Glutamatergic neuron (in vitro differentiated cells): ENCODE measurements around the gene CDYL. TPM values are rescaled to one million over a fixed set of nuclear protein-coding genes. Genes with fewer than 3 reads are reported as not detected.

Source experiments
- DNase-seq: peaks from one replicate; pipeline ENCODE4 v3.0.0; 2022
- H3K27ac Mint-ChIP-seq: one replicate; pipeline ENCODE4 v1.8.0; 2020; ENCODE audit warnings: mild to moderate bottlenecking, mixed read lengths, inconsistent platforms; ENCODE audit not compliant: unreplicated experiment
- H3K27me3 Mint-ChIP-seq: one replicate; pipeline ENCODE4 v1.8.0; 2020; ENCODE audit warnings: mild to moderate bottlenecking, moderate library complexity, mixed read lengths, inconsistent platforms; ENCODE audit not compliant: unreplicated experiment
- H3K36me3 Mint-ChIP-seq: one replicate; pipeline ENCODE4 v1.8.0; 2020; ENCODE audit warnings: mild to moderate bottlenecking, mixed read lengths, inconsistent platforms; ENCODE audit not compliant: unreplicated experiment
- H3K4me1 Mint-ChIP-seq: one replicate; pipeline ENCODE4 v1.8.0; 2020; ENCODE audit warnings: mild to moderate bottlenecking, low read depth, mixed read lengths, inconsistent platforms; ENCODE audit not compliant: unreplicated experiment
- H3K4me3 Mint-ChIP-seq: one replicate; pipeline ENCODE4 v1.8.0; 2020; ENCODE audit warnings: mild to moderate bottlenecking, mixed read lengths, inconsistent platforms; ENCODE audit not compliant: unreplicated experiment
- H3K9me3 Mint-ChIP-seq: one replicate; pipeline ENCODE4 v1.8.0; 2020; ENCODE audit warnings: mild to moderate bottlenecking, moderate library complexity, mixed read lengths, inconsistent platforms; ENCODE audit not compliant: unreplicated experiment
- total RNA-seq: library from RNA; stranded (reverse); fragmentation: NEBNext Ultra II Directional; extraction: Animal tissue kit (Norgen Biotek cat#: 25700); gene quantifications from one replicate; pipeline ENCODE4 v1.2.1, GENCODE V29; 2021; ENCODE audit not compliant: unreplicated experiment
- TF ChIP-seq, protein P1 (sequence below): fragments of 200-600 bp; sonication (generic); IDR thresholded peaks from one replicate; pipeline ENCODE4 v1.5.0; 2021; ENCODE audit not compliant: partially characterized antibody, unreplicated experiment

CDYL gene
- total RNA-seq, 1 donor from 2014 or later = 63.3 TPM

GRCh38 chr6:4873928-4874327 lies 97.7 kb downstream of the CDYL start:
- Mint-ChIP-seq H3K27ac (no peak overlapping the region), H3K4me3 (no peak overlapping the region), H3K36me3 (no peaks in the 10 kb centered on the region), H3K9me3 (no peaks in the 10 kb centered on the region), H3K4me1 (peaks cover 18% of the 10 kb centered on the region), H3K27me3 (no peaks in the 10 kb centered on the region)
- TF ChIP-seq, protein P1, sequence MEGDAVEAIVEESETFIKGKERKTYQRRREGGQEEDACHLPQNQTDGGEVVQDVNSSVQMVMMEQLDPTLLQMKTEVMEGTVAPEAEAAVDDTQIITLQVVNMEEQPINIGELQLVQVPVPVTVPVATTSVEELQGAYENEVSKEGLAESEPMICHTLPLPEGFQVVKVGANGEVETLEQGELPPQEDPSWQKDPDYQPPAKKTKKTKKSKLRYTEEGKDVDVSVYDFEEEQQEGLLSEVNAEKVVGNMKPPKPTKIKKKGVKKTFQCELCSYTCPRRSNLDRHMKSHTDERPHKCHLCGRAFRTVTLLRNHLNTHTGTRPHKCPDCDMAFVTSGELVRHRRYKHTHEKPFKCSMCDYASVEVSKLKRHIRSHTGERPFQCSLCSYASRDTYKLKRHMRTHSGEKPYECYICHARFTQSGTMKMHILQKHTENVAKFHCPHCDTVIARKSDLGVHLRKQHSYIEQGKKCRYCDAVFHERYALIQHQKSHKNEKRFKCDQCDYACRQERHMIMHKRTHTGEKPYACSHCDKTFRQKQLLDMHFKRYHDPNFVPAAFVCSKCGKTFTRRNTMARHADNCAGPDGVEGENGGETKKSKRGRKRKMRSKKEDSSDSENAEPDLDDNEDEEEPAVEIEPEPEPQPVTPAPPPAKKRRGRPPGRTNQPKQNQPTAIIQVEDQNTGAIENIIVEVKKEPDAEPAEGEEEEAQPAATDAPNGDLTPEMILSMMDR = no peak
- DNase-seq = no peak

DNA sequence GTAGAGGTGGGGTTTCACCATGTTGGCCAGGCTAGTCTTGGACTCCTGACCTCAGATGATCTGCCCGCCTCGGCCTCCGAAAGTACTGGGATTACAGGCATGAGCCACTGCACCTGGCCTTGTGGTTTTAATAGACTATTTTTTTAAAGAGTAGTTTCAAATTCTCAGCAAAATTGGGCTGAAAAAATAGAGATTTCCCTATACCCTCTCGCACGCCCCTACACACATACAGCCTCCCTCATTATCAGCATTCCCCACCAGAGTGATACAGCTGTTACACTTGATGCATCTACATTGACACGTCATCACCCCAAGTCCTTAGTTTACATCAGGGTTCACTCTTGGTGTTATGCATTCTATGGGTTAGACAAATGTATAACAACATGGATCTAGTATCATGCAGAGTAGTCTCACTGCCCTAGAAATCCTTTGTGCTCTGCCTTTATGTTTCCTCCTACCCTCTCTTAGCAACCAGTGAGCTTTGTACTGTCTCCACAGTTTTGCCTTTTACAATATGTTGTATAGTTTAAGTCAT lies 103.6 kb downstream of the CDYL start:
- Mint-ChIP-seq H3K27me3 (peaks cover 4% of the 10 kb centered on the region), H3K27ac (no peak overlapping the region), H3K36me3 (no peaks in the 10 kb centered on the region), H3K9me3 (no peaks in the 10 kb centered on the region), H3K4me3 (no peak overlapping the region), H3K4me1 (peaks cover 12% of the 10 kb centered on the region)
- TF ChIP-seq, protein P1 = no peak
- no peak for DNase-seq

DNA sequence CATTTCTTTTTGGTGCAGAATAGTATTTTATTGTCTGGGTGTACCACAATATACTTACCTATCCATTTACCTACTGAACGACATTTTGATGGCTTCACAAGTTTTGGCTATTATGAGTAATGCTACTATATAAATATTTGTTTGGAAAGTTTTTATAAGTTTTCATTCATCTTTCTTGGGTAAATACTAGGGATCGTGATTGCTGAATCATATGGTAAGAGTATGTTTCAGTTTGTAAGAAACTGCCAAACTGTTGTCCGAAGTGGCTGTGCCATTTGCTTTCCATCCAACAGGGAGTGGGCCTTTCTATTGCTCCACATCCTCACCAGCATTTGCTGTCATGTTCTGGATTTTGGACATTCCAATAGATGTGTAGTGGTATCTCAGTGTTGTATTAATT lies 104.2 kb downstream of the CDYL start:
- H3K4me3 Mint-ChIP-seq = no peak overlapping the region
- H3K27ac Mint-ChIP-seq = no peak overlapping the region
- H3K36me3 Mint-ChIP-seq = no peaks in the 10 kb centered on the region
- H3K9me3 Mint-ChIP-seq = no peaks in the 10 kb centered on the region
- no peak for DNase-seq
- peaks cover 4% of the 10 kb centered on the region for H3K27me3 Mint-ChIP-seq
- TF ChIP-seq, protein P1 = no peak
- H3K4me1 Mint-ChIP-seq = peaks cover 12% of the 10 kb centered on the region

DNA sequence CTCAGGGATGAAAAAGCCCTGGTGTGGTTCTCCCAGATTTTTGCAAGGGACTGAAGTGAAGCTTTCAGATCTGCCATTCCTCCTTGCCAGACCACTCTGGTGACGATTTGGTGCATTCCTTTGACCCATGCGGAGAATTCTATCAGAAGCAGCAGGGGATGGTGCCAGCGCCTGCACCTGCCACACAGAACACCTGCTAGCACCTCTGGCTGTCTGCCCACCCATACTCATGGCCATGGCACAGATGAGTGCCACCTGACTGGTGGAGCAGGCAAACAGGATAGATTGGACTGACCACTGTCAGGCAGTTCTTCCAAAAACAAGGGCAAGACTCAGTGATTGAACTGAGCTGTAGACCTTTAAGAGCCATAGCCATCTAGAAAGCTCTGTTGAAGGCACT lies 107.1 kb downstream of the CDYL start:
- no peak overlapping the region for H3K4me3 Mint-ChIP-seq
- DNase-seq = no peak
- H3K27me3 Mint-ChIP-seq = peaks cover 4% of the 10 kb centered on the region
- TF ChIP-seq, protein P1 = no peak
- no peaks in the 10 kb centered on the region for H3K9me3 Mint-ChIP-seq
- peaks cover 9% of the 10 kb centered on the region for H3K4me1 Mint-ChIP-seq
- no peak overlapping the region for H3K27ac Mint-ChIP-seq
- H3K36me3 Mint-ChIP-seq = no peaks in the 10 kb centered on the region

DNA sequence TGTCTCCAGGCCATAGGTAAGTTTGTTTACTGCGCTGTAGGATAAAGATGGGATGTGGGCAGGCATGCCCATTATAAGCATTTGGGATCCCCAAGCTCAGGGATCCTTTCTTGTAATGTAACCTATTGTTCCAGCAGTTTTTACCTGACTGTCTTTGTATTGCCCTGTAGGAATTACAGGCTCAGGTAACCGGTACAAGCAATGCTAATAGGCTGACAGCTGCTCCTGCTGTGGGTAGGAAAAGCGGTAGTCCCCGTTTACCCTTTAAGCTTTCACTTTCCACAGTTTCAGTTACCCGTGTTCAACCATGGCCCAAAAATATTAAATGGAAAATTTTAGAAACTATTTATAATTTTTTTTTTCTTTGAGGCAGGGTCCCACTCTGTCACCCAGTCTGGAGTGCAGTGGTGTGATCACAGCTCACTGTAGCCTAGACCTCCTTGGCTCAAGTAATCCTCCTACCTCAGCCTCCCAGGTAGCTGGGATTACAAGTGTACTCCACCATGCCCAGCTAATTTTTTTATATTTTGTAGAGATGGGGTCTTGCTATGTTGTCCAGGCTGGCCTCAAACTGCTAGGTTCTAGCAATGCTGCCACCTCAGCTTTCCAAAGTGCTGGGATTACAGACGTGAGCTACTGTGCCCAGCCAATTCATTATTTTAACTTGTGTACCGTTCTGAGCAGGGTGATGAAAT lies 108.6 kb downstream of the CDYL start:
- no peak for DNase-seq
- TF ChIP-seq, protein P1 = no peak
- Mint-ChIP-seq H3K4me3 (no peak overlapping the region), H3K27ac (no peak overlapping the region), H3K9me3 (no peaks in the 10 kb centered on the region), H3K27me3 (peaks cover 3% of the 10 kb centered on the region), H3K36me3 (no peaks in the 10 kb centered on the region), H3K4me1 (peaks cover 14% of the 10 kb centered on the region)
